HEK293T (cell line): ENCODE measurements around the gene NELFB.
"Not testable (repeated sequence)": the region's sequence is repeated elsewhere in the genome, so short reads cannot be mapped to it uniquely, and the experiment has no call there.

ENCODE experiments used
- CTCF ChIA-PET: fragments of 350-600 bp; formaldehyde crosslinking; extraction: SDS; loops from one replicate; lab custom pipeline; 2021; ENCODE audit warnings: antibody characterized with exemption, inconsistent platforms; lab: Yijun Ruan, JAX
- POLR2A ChIA-PET: fragments of 350-600 bp; formaldehyde crosslinking; extraction: SDS; loops from one replicate; lab custom pipeline; 2020; ENCODE audit warnings: antibody characterized with exemption, inconsistent platforms; lab: Yijun Ruan, JAX
- DNase-seq: peaks from one replicate; pipeline ENCODE4 v3.0.0; 2012; ENCODE audit warnings: mixed read lengths; ENCODE audit errors: extremely low spot score
- ARNT ChIP-seq: fragments of 450-650 bp; IDR thresholded peaks from 2 replicates; pipeline ENCODE4 v1.6.1; 2017; ENCODE audit warnings: mild to moderate bottlenecking
- BHLHE40 ChIP-seq: fragments of 450-650 bp; IDR thresholded peaks from 2 replicates; pipeline ENCODE4 v1.6.1; 2016; ENCODE audit warnings: mild to moderate bottlenecking, moderate library complexity, borderline replicate concordance
- CTBP1 ChIP-seq: fragments of 450-650 bp; IDR thresholded peaks from 2 replicates; pipeline ENCODE4 v1.6.1; 2016; ENCODE audit warnings: borderline replicate concordance
- ELF4 ChIP-seq: fragments of 450-650 bp; IDR thresholded peaks from 2 replicates; pipeline ENCODE4 v1.6.1; 2017; ENCODE audit warnings: antibody characterized with exemption
- FOXA1 ChIP-seq: fragments of 450-650 bp; IDR thresholded peaks from 2 replicates; pipeline ENCODE4 v1.6.1; 2016; ENCODE audit warnings: mild to moderate bottlenecking
- FOXK2 ChIP-seq: fragments of 450-650 bp; IDR thresholded peaks from 2 replicates; pipeline ENCODE4 v1.6.1; 2016; ENCODE audit warnings: mild to moderate bottlenecking
- FOXM1 ChIP-seq: fragments of 450-650 bp; IDR thresholded peaks from 2 replicates; pipeline ENCODE4 v1.6.1; 2017; ENCODE audit warnings: mild to moderate bottlenecking, borderline replicate concordance
- HDGF ChIP-seq: fragments of 450-650 bp; IDR thresholded peaks from 2 replicates; pipeline ENCODE4 v1.6.1; 2017; ENCODE audit warnings: antibody characterized with exemption, borderline replicate concordance
- L3MBTL2 ChIP-seq: fragments of 450-650 bp; conservative IDR thresholded peaks from 2 replicates; pipeline ENCODE4 v1.6.1; 2016; ENCODE audit warnings: mild to moderate bottlenecking
- LEF1 ChIP-seq: fragments of 450-650 bp; IDR thresholded peaks from 2 replicates; pipeline ENCODE4 v1.6.1; 2017; ENCODE audit warnings: mild to moderate bottlenecking, borderline replicate concordance
- NFRKB ChIP-seq: fragments of 450-650 bp; IDR thresholded peaks from 2 replicates; pipeline ENCODE4 v1.6.1; 2016; ENCODE audit warnings: mild to moderate bottlenecking, moderate library complexity
- SP1 ChIP-seq: fragments of 450-650 bp; IDR thresholded peaks from 2 replicates; pipeline ENCODE4 v1.6.1; 2017
- SUZ12 ChIP-seq: fragments of 450-650 bp; IDR thresholded peaks from 2 replicates; pipeline ENCODE4 v1.6.1; 2016; ENCODE audit warnings: mild to moderate bottlenecking
- TARDBP ChIP-seq: fragments of 450-650 bp; IDR thresholded peaks from 2 replicates; pipeline ENCODE4 v1.6.1; 2016
- ZNF384 ChIP-seq: fragments of 450-650 bp; IDR thresholded peaks from 2 replicates; pipeline ENCODE4 v1.6.1; 2016
- TF ChIP-seq, protein P1 (sequence below): fragments of 450-650 bp; IDR thresholded peaks from 2 replicates; pipeline ENCODE4 v1.6.1; 2016

NELFB gene

DNA sequence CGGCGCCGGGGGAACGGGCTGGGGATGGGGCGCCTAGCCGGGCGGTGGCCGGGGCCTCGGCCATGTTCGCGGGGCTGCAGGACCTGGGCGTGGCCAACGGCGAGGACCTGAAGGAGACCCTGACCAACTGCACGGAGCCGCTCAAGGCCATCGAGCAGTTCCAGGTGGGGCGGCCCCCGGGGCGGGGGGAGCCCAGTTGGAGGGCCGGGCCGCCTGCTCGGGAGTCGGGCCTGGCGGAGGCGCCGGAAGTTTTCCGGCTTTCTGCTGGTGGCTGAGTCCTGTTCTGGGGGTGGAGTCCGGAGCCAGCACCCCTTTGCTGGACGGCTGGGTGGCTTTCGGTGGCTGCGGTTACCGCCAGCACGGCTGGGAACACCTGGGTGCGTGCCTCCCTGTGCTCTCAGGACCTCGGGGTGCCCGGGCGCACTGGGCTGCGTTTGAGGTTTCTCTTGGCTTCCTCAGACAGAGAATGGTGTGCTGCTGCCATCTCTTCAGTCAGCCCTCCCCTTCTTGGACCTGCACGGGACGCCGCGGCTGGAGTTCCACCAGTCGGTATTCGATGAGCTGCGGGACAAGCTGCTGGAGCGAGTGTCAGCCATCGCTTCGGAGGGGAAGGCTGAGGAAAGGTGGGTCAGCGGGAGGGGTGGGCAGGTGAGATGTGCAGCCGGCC is 454 bp downstream of the NELFB start:
- CTCF ChIA-PET, result interaction anchor here (1.1 kb wide), 1 partner anchor 15 kb away, joined by 3 read pairs; no protein-coding TSS in a partner anchor
- peak; percentile 77 for DNase-seq
- POLR2A ChIA-PET, result interaction anchor here (0.6 to 8.8 kb wide), 6 partner anchors 12 to 168 kb away, joined by 3 to 90 read pairs (median 4); partner anchors contain the start of genes NOXA1 and TUBB4B

DNA sequence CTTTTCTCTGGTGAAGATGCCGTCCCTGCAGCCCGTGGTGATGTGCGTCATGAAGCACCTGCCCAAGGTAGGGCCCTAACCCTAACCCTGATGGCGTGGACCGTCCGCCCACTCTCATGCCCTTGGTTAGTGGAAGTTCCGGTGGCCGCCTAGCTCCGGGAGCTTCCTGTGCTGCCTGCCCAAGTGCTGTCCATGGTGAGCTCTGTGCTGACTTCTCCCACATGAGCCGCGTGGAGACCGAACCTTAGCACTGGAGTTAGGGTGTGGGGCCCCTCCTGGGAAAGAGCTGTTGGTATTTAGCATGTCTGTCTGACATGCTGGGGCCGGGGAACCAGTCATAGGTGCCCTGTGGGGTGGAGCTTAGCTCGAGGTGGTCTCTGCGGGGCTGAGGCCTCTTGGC is 1.2 kb downstream of the NELFB start:
- POLR2A ChIA-PET, result interaction anchor here (0.7 to 8.8 kb wide), 5 partner anchors 14 to 167 kb away, joined by 3 to 90 read pairs (median 4); partner anchors contain the start of genes NOXA1 and TUBB4B

More for the DNA sequence above, 454 bp downstream of the NELFB start:
- TF ChIP-seq FOXM1 (no peak), L3MBTL2 (no peak), ELF4 (no peak), FOXK2 (no peak), ZNF384 (no peak), CTBP1 (no peak), NFRKB (no peak), LEF1 (no peak), TARDBP (no peak), BHLHE40 (no peak), SUZ12 (no peak), FOXA1 (no peak), HDGF (no peak), SP1 (no peak)
- TF ChIP-seq, protein P1, sequence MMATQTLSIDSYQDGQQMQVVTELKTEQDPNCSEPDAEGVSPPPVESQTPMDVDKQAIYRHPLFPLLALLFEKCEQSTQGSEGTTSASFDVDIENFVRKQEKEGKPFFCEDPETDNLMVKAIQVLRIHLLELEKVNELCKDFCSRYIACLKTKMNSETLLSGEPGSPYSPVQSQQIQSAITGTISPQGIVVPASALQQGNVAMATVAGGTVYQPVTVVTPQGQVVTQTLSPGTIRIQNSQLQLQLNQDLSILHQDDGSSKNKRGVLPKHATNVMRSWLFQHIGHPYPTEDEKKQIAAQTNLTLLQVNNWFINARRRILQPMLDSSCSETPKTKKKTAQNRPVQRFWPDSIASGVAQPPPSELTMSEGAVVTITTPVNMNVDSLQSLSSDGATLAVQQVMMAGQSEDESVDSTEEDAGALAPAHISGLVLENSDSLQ, result no peak

DNA sequence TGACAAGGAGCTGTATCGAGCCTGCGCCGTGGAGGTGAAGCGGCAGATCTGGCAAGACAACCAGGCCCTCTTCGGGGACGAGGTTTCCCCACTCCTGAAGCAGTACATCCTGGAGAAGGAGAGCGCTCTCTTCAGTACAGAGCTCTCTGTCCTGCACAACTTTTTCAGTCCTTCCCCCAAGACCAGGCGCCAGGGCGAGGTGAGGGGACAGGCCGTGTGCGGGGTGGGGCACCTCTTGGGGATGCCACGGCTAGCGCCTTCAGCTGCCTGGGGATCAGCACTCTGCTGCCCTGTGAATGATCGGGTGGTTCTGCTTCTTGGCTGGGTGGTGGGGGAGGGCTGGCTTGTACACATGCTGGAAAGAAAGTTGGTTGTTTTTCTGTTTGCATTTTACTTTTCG is 1.7 kb downstream of the NELFB start:
- TF ChIP-seq SP1 (no peak), FOXK2 (no peak), ARNT (no peak), NFRKB (no peak)
- ChIA-PET POLR2A (interaction anchor here (1.1 to 8.8 kb wide), 3 partner anchors 15 to 27 kb away, joined by 4 to 90 read pairs (median 4); partner anchors contain the start of gene TUBB4B), CTCF (interaction anchor here (0.8 to 1.1 kb wide), 2 partner anchors 17 to 227 kb away, joined by 3 read pairs; no protein-coding TSS in a partner anchor)
- DNase-seq, result no peak

More for the DNA sequence above, 1.2 kb downstream of the NELFB start:
- CTCF ChIA-PET, result interaction anchor here (0.8 to 1.1 kb wide), 2 partner anchors 16 to 227 kb away, joined by 3 read pairs; no protein-coding TSS in a partner anchor
- DNase-seq, result no peak
- TF ChIP-seq NFRKB (no peak), FOXM1 (no peak), SUZ12 (no peak), SP1 (no peak), FOXA1 (no peak), ARNT (no peak), BHLHE40 (no peak), ZNF384 (no peak), L3MBTL2 (no peak), CTBP1 (no peak), FOXK2 (no peak), HDGF (no peak), TARDBP (no peak), ELF4 (no peak), LEF1 (no peak)
- TF ChIP-seq, protein P1, result no peak

DNA sequence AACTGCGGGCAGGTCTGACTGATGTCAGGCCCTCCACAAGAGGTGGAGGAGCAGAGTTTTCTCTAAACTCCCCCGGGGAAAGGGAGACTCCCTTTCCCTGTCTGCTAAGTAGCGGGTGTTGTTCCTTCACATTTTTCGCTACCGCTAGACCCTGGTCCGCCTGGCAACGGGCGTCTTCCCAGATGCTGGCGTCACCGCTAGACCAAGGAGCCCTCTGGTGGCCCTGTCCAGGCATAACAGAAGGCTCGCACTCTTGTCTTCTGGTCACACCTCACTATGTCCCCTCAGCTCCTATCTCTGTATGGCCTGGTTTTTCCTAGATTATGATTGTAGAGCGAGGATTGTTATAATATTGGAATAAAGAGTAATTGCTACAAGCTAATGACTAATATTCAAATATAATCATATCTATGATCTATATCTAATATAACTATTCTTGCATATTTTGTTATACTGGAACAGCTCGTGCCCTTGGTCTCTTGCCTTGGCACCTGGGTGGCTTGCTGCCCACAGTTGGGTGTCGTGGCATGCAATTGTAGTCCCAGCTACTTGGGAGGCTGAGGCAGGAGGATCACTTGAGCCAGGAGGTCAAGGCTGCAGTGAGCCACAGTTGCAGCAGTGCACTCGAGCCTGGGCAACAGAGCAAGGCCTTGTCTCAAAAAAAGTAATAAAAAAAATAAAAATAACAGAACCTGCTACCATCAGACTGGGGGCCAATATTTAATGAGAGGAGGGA is 7.2 kb downstream of the NELFB start:
- not testable (repeated sequence) for DNase-seq
- ChIA-PET CTCF (interaction anchor here (0.6 to 1.0 kb wide), 2 partner anchors 11 to 23 kb away, joined by 3 read pairs; partner anchors contain the start of gene STPG3), POLR2A (interaction anchor here (1.4 kb wide), 1 partner anchor 22 kb away, joined by 11 read pairs; the partner anchor contains the start of gene TUBB4B)

DNA sequence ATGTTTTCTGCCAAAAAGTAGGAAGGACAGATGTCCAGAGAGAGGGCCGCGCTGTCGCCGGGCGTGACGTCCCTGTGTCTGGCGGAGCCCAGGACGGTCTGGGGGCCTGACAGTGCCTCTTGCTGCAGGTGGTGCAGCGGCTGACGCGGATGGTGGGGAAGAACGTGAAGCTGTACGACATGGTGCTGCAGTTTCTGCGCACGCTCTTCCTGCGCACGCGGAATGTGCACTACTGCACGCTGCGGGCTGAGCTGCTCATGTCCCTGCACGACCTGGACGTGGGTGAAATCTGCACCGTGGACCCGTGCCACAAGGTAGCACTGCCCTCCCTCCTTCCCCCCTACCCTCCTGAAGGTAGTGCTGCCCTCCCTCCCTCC is 7.8 kb downstream of the NELFB start:
- TF ChIP-seq FOXA1, result no peak
- TF ChIP-seq FOXK2, result no peak
- TF ChIP-seq NFRKB, result no peak
- no peak for TF ChIP-seq ARNT
- no peak for TF ChIP-seq CTBP1
- TF ChIP-seq FOXM1, result no peak
- TF ChIP-seq LEF1, result no peak
- no peak for TF ChIP-seq ZNF384
- no peak for TF ChIP-seq L3MBTL2
- TF ChIP-seq SP1, result no peak
- TF ChIP-seq HDGF, result no peak
- no peak for TF ChIP-seq TARDBP
- no peak for TF ChIP-seq BHLHE40
- no peak for TF ChIP-seq SUZ12
- TF ChIP-seq, protein P1, result no peak
- ChIA-PET POLR2A (no interaction called here), CTCF (interaction anchor here (1.0 kb wide), 1 partner anchor 24 kb away, joined by 3 read pairs; no protein-coding TSS in a partner anchor)
- DNase-seq, result no peak
